ENCODE results near the gene AXL. TPM values are rescaled to one million over a fixed set of nuclear protein-coding genes. Genes with fewer than 3 reads are reported as not detected.
A peak's percentile ranks its signal among the peaks of the same experiment; 100 is the strongest.

AXL gene
- total and polyA plus RNA-seq, 9 of the 15 experiments (the other 6 are each of a cell fraction or from before 2014, with no cell fraction given), result 0.80 to 6.6 (median 1.6) TPM

- peak; percentile 27; the same call in 1 of the 2 replicates for TF ChIP-seq STAG1 (CRISPR knock-in tag; IDR thresholded peaks at IDR 0.05; ENCODE audit: borderline replicate concordance)
- TF ChIP-seq, protein P1, sequence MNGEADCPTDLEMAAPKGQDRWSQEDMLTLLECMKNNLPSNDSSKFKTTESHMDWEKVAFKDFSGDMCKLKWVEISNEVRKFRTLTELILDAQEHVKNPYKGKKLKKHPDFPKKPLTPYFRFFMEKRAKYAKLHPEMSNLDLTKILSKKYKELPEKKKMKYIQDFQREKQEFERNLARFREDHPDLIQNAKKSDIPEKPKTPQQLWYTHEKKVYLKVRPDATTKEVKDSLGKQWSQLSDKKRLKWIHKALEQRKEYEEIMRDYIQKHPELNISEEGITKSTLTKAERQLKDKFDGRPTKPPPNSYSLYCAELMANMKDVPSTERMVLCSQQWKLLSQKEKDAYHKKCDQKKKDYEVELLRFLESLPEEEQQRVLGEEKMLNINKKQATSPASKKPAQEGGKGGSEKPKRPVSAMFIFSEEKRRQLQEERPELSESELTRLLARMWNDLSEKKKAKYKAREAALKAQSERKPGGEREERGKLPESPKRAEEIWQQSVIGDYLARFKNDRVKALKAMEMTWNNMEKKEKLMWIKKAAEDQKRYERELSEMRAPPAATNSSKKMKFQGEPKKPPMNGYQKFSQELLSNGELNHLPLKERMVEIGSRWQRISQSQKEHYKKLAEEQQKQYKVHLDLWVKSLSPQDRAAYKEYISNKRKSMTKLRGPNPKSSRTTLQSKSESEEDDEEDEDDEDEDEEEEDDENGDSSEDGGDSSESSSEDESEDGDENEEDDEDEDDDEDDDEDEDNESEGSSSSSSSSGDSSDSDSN (IDR thresholded peaks at IDR 0.05; ENCODE audit: borderline replicate concordance in 1 of 2, low read depth in 2 of 2, low read length in 2 of 2), result no peak
- TF ChIP-seq ZEB2 (IDR thresholded peaks at IDR 0.05), result peak; percentile 13; the same call in 1 of the 2 replicates
- no peak for TF ChIP-seq POLR2AphosphoS5 (IDR thresholded peaks at IDR 0.05; ENCODE audit: control insufficient read depth, insufficient read depth, low read depth, low read length)
- no peak for TF ChIP-seq ZNF551 (CRISPR knock-in tag; IDR thresholded peaks at IDR 0.05)
- TF ChIP-seq, protein P2, sequence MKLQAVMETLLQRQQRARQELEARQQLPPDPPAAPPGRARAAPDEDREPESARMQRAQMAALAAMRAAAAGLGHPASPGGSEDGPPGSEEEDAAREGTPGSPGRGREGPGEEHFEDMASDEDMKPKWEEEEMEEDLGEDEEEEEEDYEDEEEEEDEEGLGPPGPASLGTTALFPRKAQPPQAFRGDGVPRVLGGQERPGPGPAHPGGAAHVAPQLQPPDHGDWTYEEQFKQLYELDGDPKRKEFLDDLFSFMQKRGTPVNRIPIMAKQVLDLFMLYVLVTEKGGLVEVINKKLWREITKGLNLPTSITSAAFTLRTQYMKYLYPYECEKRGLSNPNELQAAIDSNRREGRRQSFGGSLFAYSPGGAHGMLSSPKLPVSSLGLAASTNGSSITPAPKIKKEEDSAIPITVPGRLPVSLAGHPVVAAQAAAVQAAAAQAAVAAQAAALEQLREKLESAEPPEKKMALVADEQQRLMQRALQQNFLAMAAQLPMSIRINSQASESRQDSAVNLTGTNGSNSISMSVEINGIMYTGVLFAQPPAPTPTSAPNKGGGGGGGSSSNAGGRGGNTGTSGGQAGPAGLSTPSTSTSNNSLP (IDR thresholded peaks at IDR 0.05; ENCODE audit: borderline replicate concordance, low read depth, low read length), result no peak
- no peak for TF ChIP-seq ZBTB8A (IDR thresholded peaks at IDR 0.05; ENCODE audit: partially characterized antibody)
- TF ChIP-seq ZNF282 (CRISPR knock-in tag; IDR thresholded peaks at IDR 0.05), result no peak
- TF ChIP-seq ZNF408 (CRISPR knock-in tag; IDR thresholded peaks at IDR 0.05; ENCODE audit: low read depth), result no peak
- peak; percentile 64 for TF ChIP-seq GABPA (tag; conservative IDR thresholded peaks at IDR 0.05; ENCODE audit: low read depth)
- no peak for TF ChIP-seq CBX2 (IDR thresholded peaks at IDR 0.05; ENCODE audit: insufficient read depth, low read length, poor library complexity, severe bottlenecking)
- peak; percentile 96 for TF ChIP-seq ZBTB7A (IDR thresholded peaks at IDR 0.05; ENCODE audit: borderline replicate concordance, control insufficient read depth, low read depth, low read length)
- peak; percentile 87; the same call in 1 of the 2 replicates for TF ChIP-seq CBFB (CRISPR knock-in tag; IDR thresholded peaks at IDR 0.05)
- peak; percentile 60; the same call in 1 of the 2 replicates for TF ChIP-seq BRD4 (IDR thresholded peaks at IDR 0.05)
- TF ChIP-seq CHD4 (IDR thresholded peaks at IDR 0.05; ENCODE audit: insufficient read depth, insufficient replicate concordance, low read depth, low read length, poor library complexity, severe bottlenecking), result no peak
- TF ChIP-seq ZBTB1 (CRISPR knock-in tag; IDR thresholded peaks at IDR 0.05; ENCODE audit: borderline replicate concordance, low read depth), result peak; percentile 60; the same call in 1 of the 2 replicates
- no peak for TF ChIP-seq KDM1A (IDR thresholded peaks at IDR 0.05)
- TF ChIP-seq ZNF217 (CRISPR knock-in tag; IDR thresholded peaks at IDR 0.05), result no peak
- TF ChIP-seq TCFL5 (CRISPR knock-in tag; conservative IDR thresholded peaks at IDR 0.05), result no peak
- TF ChIP-seq, protein P3, sequence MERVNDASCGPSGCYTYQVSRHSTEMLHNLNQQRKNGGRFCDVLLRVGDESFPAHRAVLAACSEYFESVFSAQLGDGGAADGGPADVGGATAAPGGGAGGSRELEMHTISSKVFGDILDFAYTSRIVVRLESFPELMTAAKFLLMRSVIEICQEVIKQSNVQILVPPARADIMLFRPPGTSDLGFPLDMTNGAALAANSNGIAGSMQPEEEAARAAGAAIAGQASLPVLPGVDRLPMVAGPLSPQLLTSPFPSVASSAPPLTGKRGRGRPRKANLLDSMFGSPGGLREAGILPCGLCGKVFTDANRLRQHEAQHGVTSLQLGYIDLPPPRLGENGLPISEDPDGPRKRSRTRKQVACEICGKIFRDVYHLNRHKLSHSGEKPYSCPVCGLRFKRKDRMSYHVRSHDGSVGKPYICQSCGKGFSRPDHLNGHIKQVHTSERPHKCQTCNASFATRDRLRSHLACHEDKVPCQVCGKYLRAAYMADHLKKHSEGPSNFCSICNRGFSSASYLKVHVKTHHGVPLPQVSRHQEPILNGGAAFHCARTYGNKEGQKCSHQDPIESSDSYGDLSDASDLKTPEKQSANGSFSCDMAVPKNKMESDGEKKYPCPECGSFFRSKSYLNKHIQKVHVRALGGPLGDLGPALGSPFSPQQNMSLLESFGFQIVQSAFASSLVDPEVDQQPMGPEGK (CRISPR knock-in tag; IDR thresholded peaks at IDR 0.05; ENCODE audit: borderline replicate concordance), result no peak
- no peak for TF ChIP-seq STAT5A (IDR thresholded peaks at IDR 0.05; ENCODE audit: borderline replicate concordance, low read length)
These were observed 7.2 kb downstream of the AXL start (continued) for GRCh38 chr19:41226053-41226873.
